KMS-11 (cell line): ENCODE results near the gene CEP63.
"Not testable (repeated sequence)": the region's sequence is repeated elsewhere in the genome, so short reads cannot be mapped to it uniquely, and the experiment has no call there.

Experiments
- H2AFZ ChIP-seq: fragments of 200-600 bp; sonication (generic); 2 replicates; pipeline ENCODE4 v1.6.1; 2016; ENCODE audit warnings: antibody characterized with exemption, mixed run types, low read depth
- H3K27ac ChIP-seq: fragments of 200-600 bp; sonication (generic); 2 replicates; pipeline ENCODE4 v1.6.1; 2016; ENCODE audit warnings: mild to moderate bottlenecking, mixed run types
- H3K27me3 ChIP-seq: fragments of 200-600 bp; sonication (generic); 2 replicates; pipeline ENCODE4 v1.6.1; 2017; ENCODE audit warnings: mild to moderate bottlenecking, low read depth, mixed run types, moderate library complexity; ENCODE audit not compliant: insufficient read depth
- H3K36me3 ChIP-seq: fragments of 200-600 bp; sonication (generic); 2 replicates; pipeline ENCODE4 v1.6.1; 2017; ENCODE audit warnings: mild to moderate bottlenecking, mixed run types; ENCODE audit not compliant: insufficient read depth
- H3K4me1 ChIP-seq: fragments of 200-600 bp; sonication (generic); 2 replicates; pipeline ENCODE4 v1.6.1; 2016; ENCODE audit warnings: mild to moderate bottlenecking, low read depth, mixed run types; ENCODE audit not compliant: poor library complexity, severe bottlenecking
- H3K4me2 ChIP-seq: fragments of 200-600 bp; sonication (generic); 2 replicates; pipeline ENCODE4 v1.7.0; 2016; ENCODE audit warnings: mild to moderate bottlenecking, mixed run types
- H3K4me3 ChIP-seq: fragments of 200-600 bp; sonication (generic); IDR thresholded peaks from 2 replicates; pipeline ENCODE4 v1.6.1; 2017; ENCODE audit warnings: low read depth, low read length, mixed read lengths; ENCODE audit not compliant: insufficient read depth
- H3K79me2 ChIP-seq: fragments of 200-600 bp; sonication (generic); 2 replicates; pipeline ENCODE4 v1.6.1; 2016; ENCODE audit warnings: low read depth, mixed run types; ENCODE audit not compliant: insufficient read depth
- H3K9ac ChIP-seq: fragments of 200-600 bp; sonication (generic); 2 replicates; pipeline ENCODE4 v1.6.1; 2016; ENCODE audit warnings: mild to moderate bottlenecking, mixed run types
- H4K20me1 ChIP-seq: fragments of 200-600 bp; sonication (generic); 2 replicates; pipeline ENCODE4 v1.6.1; 2016; ENCODE audit warnings: mild to moderate bottlenecking, mixed run types; ENCODE audit not compliant: insufficient read depth
- TF ChIP-seq, protein P1 (sequence below): fragments of 200-600 bp; sonication (generic); conservative IDR thresholded peaks from 2 replicates; pipeline ENCODE4 v1.6.1; 2017; ENCODE audit warnings: low read depth, mild to moderate bottlenecking, antibody characterized with exemption, low read length, moderate library complexity, mixed read lengths

The CEP63 gene

DNA sequence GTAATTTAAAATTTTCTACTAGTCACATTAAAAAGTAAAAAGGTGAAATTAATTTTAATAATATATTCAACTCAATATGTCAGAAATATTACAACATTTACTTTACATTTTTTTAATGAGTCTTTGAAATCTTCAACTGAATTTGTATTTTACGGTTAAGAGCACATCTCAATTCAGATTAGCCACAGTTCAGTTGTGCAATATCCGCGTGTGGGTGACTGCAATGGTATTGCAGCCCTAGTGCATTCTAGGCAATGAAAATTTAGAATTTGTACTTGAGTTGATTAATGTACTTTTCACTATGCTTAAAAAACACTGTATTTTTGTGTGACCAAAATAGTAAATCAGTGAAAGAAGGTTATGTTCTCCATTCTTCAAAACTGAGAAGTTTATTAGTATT is 57.3 kb downstream of the CEP63 start:
- H3K4me1 ChIP-seq = peaks cover 14% of the 10 kb centered on the region
- H3K36me3 ChIP-seq = no peaks in the 10 kb centered on the region
- H3K27ac ChIP-seq = no peak overlapping the region
- no peak overlapping the region for H3K9ac ChIP-seq
- no peaks in the 10 kb centered on the region for H3K79me2 ChIP-seq
- H2AFZ ChIP-seq = no peak overlapping the region
- H3K4me2 ChIP-seq = peak overlapping the region; percentile 12; the same call in 1 of the 2 replicates
- H3K4me3 ChIP-seq = no peak overlapping the region
- H4K20me1 ChIP-seq = no peaks in the 10 kb centered on the region
- TF ChIP-seq, protein P1, sequence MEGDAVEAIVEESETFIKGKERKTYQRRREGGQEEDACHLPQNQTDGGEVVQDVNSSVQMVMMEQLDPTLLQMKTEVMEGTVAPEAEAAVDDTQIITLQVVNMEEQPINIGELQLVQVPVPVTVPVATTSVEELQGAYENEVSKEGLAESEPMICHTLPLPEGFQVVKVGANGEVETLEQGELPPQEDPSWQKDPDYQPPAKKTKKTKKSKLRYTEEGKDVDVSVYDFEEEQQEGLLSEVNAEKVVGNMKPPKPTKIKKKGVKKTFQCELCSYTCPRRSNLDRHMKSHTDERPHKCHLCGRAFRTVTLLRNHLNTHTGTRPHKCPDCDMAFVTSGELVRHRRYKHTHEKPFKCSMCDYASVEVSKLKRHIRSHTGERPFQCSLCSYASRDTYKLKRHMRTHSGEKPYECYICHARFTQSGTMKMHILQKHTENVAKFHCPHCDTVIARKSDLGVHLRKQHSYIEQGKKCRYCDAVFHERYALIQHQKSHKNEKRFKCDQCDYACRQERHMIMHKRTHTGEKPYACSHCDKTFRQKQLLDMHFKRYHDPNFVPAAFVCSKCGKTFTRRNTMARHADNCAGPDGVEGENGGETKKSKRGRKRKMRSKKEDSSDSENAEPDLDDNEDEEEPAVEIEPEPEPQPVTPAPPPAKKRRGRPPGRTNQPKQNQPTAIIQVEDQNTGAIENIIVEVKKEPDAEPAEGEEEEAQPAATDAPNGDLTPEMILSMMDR = no peak
- no peaks in the 10 kb centered on the region for H3K27me3 ChIP-seq

DNA sequence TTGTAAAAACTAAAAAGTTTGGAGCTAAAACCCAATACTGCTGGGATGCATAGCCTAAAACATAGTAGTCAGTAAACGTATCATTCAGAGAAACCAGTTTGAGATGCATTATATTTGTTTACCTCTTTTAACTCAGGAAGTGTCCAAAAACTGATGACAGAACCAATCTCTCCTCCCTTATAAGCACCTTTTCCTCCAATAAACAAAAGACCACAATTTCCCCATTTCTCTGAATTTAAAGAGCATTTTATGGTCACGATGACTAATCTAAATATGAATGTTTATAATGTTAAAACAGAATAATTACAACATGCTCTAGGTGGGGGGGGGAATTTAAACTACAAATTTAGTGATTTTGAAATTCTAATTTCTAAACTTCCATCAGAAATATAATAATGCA is 58.5 kb downstream of the CEP63 start:
- H3K9ac ChIP-seq = no peak overlapping the region
- H2AFZ ChIP-seq = no peak overlapping the region
- H3K4me2 ChIP-seq = no peak overlapping the region
- peaks cover 14% of the 10 kb centered on the region for H3K4me1 ChIP-seq
- H3K27me3 ChIP-seq = no peaks in the 10 kb centered on the region
- H4K20me1 ChIP-seq = no peaks in the 10 kb centered on the region
- H3K27ac ChIP-seq = no peak overlapping the region
- TF ChIP-seq, protein P1 = no peak
- H3K36me3 ChIP-seq = no peaks in the 10 kb centered on the region
- H3K79me2 ChIP-seq = no peaks in the 10 kb centered on the region
- no peak overlapping the region for H3K4me3 ChIP-seq

DNA sequence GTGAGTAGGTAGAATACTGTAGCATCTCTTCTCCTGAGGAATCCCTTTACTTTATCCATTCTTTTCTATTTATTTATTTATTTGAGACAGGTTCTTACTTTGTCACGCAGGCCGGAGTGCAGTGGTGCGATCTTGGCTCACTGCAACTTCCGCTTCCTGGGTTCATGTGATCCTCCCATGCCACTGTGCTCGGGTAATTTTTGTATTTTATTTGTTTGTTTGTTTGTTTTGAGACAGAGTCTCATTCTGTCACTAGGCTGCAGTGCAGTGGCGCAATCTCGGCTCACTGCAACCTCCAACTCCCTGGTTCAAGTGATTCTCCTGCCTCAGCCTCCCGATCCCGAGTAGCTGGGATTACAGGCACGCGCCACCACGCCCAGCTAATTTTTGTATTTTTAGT is 58.9 kb downstream of the CEP63 start:
- not testable (repeated sequence) for H3K36me3 ChIP-seq, H3K79me2 ChIP-seq, H2AFZ ChIP-seq, H3K27me3 ChIP-seq, H3K27ac ChIP-seq, H3K4me3 ChIP-seq, H3K4me2 ChIP-seq, H3K9ac ChIP-seq, H4K20me1 ChIP-seq
- H3K4me1 ChIP-seq = peaks cover 14% of the 10 kb centered on the region

DNA sequence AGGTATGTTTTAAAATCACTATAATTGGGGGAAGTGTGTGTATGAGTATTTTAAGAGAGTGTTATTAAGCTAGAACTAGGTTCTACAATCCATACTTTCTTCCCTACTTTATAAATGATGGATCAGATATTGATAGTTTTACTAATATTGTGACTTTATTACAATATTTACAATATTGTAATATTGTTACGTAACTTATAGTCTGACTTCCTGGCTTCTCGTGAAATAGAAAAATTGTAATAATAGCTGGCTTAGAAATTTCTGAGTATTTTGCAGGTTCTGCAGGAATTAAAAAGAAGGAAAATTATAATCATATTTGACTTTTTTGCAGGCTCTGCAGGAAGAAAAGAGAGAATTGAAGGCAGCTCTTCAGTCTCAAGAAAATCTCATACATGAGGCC is 60.0 kb downstream of the CEP63 start:
- Histone ChIP-seq H3K4me3 (no peak overlapping the region), H3K27me3 (no peaks in the 10 kb centered on the region), H3K79me2 (no peaks in the 10 kb centered on the region), H3K4me2 (no peak overlapping the region), H3K9ac (no peak overlapping the region), H3K4me1 (peaks cover 14% of the 10 kb centered on the region), H3K36me3 (no peaks in the 10 kb centered on the region), H3K27ac (no peak overlapping the region), H4K20me1 (no peaks in the 10 kb centered on the region), H2AFZ (no peak overlapping the region)
- TF ChIP-seq, protein P1 = no peak

DNA sequence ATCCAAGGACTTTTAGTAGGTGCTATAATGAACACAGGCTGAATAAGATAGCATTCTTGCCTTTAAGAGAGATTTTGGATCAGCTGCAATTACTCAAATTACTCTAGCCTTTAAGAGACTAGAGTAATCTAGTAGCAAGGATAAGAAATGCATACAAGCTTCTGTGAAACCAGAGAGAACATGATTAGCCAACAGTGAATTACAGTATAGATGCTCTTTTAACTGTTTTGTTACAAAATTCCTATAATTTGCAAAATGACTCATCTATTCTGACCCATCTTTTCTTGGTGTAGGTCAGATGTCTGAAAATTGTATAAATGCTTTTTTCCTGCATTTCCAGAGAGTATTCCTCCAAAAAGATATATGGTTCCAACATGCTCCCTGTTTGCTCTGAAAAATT is 66.9 kb downstream of the CEP63 start:
- no peaks in the 10 kb centered on the region for H3K4me1 ChIP-seq
- H3K4me3 ChIP-seq = no peak overlapping the region
- H3K79me2 ChIP-seq = no peaks in the 10 kb centered on the region
- no peaks in the 10 kb centered on the region for H3K36me3 ChIP-seq
- H3K4me2 ChIP-seq = no peak overlapping the region
- H3K27me3 ChIP-seq = no peaks in the 10 kb centered on the region
- H4K20me1 ChIP-seq = no peaks in the 10 kb centered on the region
- H3K9ac ChIP-seq = no peak overlapping the region
- no peak overlapping the region for H3K27ac ChIP-seq
- TF ChIP-seq, protein P1 = no peak
- H2AFZ ChIP-seq = no peak overlapping the region
